Hair follicular keratinocyte (primary cell): ENCODE measurements around the gene NKIRAS1. TPM values are rescaled to one million over a fixed set of nuclear protein-coding genes. Genes with fewer than 3 reads are reported as not detected.

Experiments
- total RNA-seq: library from RNA; depleted of rRNA; stranded (reverse); fragments of >200 nt; gene quantifications from 2 replicates; pipeline ENCODE4 v1.2.3, GENCODE V29; 2015

Gene NKIRAS1
- total RNA-seq: 5.2 and 6.2 TPM in 2 replicates

GRCh38 chr3:23916886-23917678 lies at the start of gene NKIRAS1, which contains the start of gene RPL15:
TSS of gene NKIRAS1 (minus strand) at chr3:23916990. CDS start at chr3:23910904, 6,086 bp downstream.
TSS of gene RPL15 (plus strand) at chr3:23917132. CDS start at chr3:23917860, 728 bp downstream.

GRCh38 chr3:23944861-23945662 lies 28.3 kb upstream of the NKIRAS1 start, which contains the start of gene NR1D2:
TSS of gene NR1D2 (plus strand) at chr3:23945286. CDS start at chr3:23945579, 293 bp downstream.

Other genes with a start within 250 kb of the NKIRAS1 start
- 54.0 and 65.8 TPM in 2 replicates for gene UBE2E1, start 111.0 kb downstream of the NKIRAS1 start, total RNA-seq
- 2,780 and 3,453 TPM in 2 replicates for gene RPL15, start 142 bp upstream of the NKIRAS1 start, total RNA-seq
- gene NR1D2, start 28.3 kb upstream of the NKIRAS1 start, total RNA-seq: 7.8 and 7.9 TPM in 2 replicates